Measurements from ENCODE around the gene P2RY1.
"Not testable (repeated sequence)": the region's sequence is repeated elsewhere in the genome, so short reads cannot be mapped to it uniquely, and the experiment has no call there.

The P2RY1 gene

DNA sequence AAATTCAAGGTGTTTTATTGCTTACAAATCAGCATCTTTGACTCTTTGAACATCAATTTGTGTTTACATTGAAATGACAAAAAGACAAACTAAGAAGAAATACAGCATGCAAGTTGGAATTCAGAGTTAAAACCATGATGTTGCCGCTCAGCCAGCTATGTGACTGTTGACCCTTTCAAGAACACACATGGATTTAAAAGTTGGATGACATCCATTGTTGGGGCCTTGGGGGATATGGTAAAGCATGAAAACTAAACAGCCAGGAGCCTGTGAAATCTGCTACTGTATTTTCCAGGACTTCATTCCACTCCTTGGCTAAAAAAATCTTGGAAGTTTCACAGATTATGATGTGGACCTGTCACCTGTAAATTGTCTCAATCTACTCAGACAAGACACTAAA lies 4.6 kb downstream of the P2RY1 start:
- DNase-seq = no peak

- no peak for DNase-seq
These were observed 6.2 kb downstream of the P2RY1 start for GRCh38 chr3:152841131-152841530.

DNA sequence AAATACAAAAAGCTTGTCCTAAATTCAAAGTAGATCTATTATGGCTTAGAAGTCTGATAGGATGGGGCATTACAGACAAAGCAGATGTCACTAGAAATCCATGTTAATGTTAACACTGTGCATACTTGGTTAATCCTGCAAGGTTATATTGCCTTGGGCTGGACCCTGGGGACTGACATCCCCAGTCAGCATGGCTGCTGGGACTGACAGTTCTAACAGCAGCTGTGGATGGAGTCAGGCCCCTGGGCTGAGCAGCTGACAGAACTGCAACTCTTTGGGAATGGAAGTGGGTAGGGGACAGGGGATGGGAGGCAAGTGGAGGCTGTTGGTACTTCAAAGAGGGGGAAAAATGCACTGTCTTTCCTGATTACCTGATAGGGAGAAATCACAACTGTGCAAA lies 7.5 kb downstream of the P2RY1 start:
- no peak for DNase-seq

DNA sequence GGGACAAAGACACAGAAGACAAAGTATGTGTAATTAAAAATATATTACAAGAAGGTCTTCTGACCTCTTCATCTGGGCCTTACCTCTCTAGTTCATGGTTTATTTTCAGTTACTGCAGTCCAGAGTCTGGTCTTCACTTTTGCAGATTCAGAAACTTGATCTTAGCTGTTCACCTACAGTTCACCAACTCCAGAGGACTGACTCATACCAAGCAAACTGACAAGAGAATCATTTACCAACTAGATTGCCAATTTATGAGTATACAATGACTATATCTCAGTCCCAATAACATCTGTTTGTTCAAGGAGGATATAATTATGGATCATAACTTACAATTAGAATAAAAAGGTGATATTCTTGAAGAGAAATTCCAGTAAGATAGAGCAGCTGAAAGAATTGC lies 9.0 kb downstream of the P2RY1 start:
- no peak for DNase-seq

DNA sequence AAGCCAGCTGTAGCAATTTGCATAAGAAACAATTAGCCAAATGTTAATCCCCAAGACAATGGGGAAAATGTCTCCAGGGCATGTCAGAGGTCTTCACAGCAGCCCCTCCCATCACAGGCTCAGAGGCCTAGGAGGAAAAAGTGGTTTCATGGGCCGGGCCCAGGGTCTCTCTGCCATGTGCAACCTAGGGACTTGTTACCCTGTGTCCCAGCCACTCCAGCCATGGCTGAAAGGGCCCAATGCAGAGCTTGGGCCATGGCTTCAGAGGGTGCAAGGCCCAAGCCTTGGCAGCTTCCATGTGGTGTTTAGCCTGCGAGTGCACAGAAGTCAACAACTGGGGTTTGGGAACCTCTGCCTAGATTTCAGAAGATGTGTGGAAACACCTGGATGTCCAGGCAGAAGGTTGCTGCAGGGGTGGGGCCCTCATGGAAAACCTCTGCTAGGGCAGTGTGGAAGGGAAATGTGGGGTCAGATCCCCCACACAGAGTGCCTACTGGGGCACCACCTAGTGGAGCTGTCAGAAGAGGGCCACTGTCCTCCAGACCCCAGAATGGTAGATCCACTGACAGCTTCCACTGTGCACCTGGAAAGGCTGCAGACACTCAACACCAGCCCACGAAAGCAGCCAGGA lies 11.8 kb downstream of the P2RY1 start:
- not testable (repeated sequence) for DNase-seq

- DNase-seq = not testable (repeated sequence)
These were observed 12.7 kb downstream of the P2RY1 start for GRCh38 chr3:152847599-152847998.

DNA sequence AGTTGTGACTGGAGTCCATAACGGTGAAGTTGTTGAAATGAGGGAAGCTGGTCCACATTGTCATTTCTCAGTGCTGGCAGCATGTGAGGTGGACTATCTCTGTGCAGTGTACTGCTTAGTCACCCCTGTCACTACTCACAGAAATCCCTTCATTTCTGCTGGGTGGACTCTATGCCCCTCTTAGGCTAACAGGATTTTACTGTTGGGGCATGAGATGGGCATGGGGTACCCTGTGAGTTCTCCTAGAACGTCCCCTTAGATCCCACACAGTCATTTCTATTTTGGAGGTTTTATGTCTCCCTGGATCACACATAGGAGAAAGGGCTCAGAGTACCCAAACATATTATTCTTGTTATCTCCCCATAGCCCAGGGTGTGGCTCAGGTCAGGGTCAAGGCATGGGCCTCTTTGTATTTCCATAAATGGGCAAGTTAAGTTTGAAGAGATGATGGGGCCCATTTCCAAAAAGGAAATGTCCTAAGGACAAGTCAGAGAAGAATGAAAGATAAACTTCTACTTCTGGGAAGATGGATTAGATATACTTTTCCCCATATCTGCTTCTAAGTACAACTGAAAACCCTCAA lies 15.2 kb downstream of the P2RY1 start:
- DNase-seq = no peak

DNA sequence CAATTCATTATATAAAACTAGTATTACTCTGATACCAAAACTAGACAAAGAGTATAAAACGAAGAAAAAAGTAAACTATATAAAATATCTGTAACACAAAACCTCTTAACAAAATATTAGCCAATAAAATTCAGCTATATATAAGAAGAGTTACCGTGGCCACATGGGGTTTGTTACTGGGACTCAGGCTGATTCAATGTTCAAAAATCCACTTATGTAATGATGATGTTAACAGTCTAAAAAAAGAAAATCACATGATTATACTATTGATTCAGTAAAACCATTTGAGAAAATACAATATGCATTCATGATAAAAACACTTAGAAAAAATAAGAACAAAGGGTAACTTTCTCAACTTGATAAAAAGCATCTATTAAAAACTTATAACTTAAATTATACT lies 18.3 kb downstream of the P2RY1 start:
- no peak for DNase-seq

GRCh38 chr3:152857082-152857481 lies 22.2 kb downstream of the P2RY1 start:
- no peak for DNase-seq

DNA sequence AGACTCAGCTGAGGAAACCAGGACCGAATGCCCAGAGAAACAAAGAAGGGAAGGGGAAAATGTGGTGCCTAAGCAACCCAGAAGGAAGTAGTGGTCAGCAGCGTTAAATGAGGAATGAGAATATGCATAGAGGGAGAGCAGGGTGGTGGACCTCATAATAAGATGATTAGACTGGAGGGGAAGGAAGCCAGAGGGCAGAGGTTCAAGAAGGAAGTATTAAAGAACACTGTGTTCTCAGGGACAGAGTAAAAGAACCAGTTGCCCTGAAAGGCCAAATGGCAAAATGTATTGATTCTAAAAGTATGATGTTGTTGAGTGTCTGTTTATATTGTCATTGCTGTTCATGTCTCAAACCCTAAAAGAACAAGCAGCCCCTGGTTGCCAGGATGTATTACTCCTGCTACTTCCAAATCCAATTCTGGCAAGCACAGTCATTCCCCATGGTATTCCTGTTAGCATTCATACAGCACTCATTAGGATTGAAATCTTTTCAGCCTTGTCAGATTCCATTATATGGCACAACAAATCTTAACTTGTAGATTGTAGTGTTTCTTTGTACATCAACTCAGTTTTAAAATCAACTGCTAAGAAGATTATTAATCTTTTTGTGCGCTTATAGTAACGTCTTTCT lies 23.4 kb downstream of the P2RY1 start:
- no peak for DNase-seq

- no peak for DNase-seq
These were observed 25.8 kb downstream of the P2RY1 start for GRCh38 chr3:152860736-152861135.

DNA sequence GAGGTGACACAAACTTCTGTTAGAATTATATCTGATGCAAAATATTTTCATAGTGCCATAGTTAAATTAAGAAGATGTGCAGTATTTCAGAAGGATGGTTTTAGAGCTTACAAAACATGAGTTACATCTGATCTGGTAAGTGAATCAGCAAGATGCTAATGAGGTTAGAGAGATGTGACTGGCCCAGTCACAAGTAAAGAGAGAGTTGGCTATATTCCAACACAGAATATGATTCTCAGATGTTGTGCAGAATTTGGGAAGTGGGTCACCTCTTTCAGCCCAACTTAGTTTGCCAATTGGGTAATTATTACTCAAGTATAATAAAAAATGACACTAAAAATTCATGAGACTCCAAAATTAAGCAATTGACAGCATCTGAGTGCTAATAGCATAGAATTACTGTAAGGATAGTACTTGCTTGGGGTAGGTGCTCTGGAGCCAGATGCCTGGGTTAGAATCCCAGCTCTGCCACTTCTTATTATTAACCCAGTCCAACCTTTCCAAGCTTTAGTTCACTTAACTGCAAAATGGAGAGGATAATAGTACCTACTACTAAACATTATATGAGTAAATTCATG lies 30.8 kb downstream of the P2RY1 start:
- DNase-seq = no peak

GRCh38 chr3:152870027-152870426 lies 35.1 kb downstream of the P2RY1 start:
- no peak for DNase-seq

DNA sequence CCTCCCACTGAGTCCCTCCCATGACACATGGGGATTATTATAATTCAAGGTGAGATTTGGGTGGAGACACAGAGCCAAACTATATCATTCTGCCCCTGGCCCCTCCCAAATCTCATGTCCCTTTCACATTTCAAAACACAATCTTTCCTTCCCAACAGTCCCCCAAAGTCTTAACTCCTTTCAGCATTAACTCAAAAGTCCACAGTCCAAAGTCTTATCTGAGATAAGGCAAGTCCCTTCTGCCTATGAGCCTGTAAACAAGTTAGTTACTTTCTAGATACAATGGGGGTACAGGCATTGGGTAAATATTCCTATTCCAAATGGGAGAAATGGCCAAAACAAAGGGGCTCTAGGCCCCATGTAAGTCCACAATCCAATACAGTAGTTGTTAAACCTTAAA lies 38.4 kb downstream of the P2RY1 start:
- not testable (repeated sequence) for DNase-seq

DNA sequence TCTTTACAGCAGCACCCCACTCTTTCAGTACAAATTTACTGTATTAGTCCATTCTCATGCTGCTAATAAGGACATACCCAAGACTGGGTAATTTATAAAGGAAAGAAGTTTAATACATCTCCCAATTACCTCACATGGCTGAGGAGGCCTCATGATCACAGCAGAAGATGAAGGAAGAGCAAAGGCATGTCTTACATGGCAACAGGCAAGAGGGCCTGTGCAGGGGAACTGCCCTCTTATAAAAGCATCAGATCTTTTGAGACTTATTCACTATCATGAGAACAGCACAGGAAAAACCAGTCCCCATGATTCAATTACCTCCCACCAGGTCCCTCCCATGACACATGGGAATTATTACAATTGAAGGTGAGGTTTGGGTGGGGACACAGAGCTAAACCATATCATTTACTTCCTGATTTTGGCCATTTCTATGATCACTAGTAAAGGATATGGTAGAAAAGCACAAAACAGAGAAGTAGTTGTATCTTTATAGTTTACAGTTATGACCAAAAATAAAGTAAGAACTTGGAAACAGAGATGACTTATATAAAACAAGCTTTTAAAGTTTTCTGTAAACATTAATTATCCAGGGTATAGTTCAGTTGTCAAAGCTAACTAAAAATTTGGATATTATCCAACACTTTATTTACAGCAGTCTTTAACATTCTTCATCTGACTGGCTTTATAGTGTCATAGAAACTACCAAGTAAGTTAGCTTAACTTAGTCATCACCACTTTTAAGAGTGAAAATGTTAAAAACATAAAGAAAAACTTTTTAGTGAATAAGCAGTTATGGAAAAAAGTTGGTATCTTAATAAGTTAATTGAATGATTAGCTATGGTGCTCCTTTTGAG lies 40.2 kb downstream of the P2RY1 start:
- DNase-seq = no peak

GRCh38 chr3:152879130-152879789 lies 44.3 kb downstream of the P2RY1 start:
- no peak for DNase-seq

- no peak for DNase-seq
These were observed 44.9 kb downstream of the P2RY1 start for GRCh38 chr3:152879790-152880174.

DNA sequence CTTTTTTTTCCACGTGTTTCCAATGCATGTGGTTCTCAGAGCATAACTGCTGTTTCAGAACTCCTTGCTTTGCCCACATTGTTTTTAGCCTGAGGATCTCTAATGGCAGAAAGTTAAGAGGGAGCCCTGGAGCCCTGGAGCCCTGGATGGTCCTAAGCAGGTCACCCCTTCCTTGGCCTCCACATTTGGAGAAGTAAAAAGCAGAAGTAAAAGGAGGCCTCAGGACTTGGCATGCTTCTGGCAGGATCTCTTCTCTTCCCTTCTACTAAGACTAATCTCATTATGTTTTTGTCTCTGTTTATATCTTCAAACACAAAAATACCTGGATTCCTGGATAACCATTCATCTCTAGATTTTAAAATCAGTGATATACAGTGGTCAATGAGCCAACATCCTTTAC lies 50.1 kb downstream of the P2RY1 start:
- no peak for DNase-seq
